Mesendoderm (in vitro differentiated cells): ENCODE results near the gene NKX2-2.

ENCODE experiments used
- DNase-seq: peaks from one replicate; pipeline ENCODE4 v3.0.0; 2013
- H2AK5ac ChIP-seq: 2 replicates; pipeline ENCODE4 v1.6.1; 2013; ENCODE audit warnings: low read length, inconsistent platforms
- H2BK120ac ChIP-seq: 2 replicates; pipeline ENCODE4 v1.6.1; 2013; ENCODE audit warnings: low read depth, mild to moderate bottlenecking, low read length, moderate library complexity, mixed read lengths
- H2BK15ac ChIP-seq: replicated peaks from 2 replicates; pipeline ENCODE4 v1.6.1; 2013; ENCODE audit warnings: low read depth, mild to moderate bottlenecking, moderate library complexity
- H2BK5ac ChIP-seq: 2 replicates; pipeline ENCODE4 v1.6.1; 2013; ENCODE audit warnings: low read length, inconsistent platforms
- H3K18ac ChIP-seq: 2 replicates; pipeline ENCODE4 v1.6.1; 2013; ENCODE audit warnings: mild to moderate bottlenecking, low read length, mixed read lengths
- H3K23ac ChIP-seq: one replicate; pipeline ENCODE4 v1.6.1; 2013; ENCODE audit warnings: low read length
- H3K27ac ChIP-seq: 2 replicates; pipeline ENCODE4 v1.5.1; 2013; ENCODE audit warnings: low read depth, mild to moderate bottlenecking, inconsistent platforms, low read length, moderate library complexity
- H3K27me3 ChIP-seq: 2 replicates; pipeline ENCODE4 v1.6.1; 2013; ENCODE audit warnings: low read length, control low read depth, mild to moderate bottlenecking, inconsistent platforms; ENCODE audit not compliant: insufficient read depth, poor library complexity
- H3K36me3 ChIP-seq: 2 replicates; pipeline ENCODE4 v1.6.1; 2013; ENCODE audit warnings: low read length, inconsistent platforms; ENCODE audit not compliant: control insufficient read depth, insufficient read depth
- H3K4ac ChIP-seq: one replicate; pipeline ENCODE4 v1.6.1; 2013; ENCODE audit warnings: low read depth, mild to moderate bottlenecking, low read length, moderate library complexity
- H3K4me1 ChIP-seq: 2 replicates; pipeline ENCODE4 v1.6.1; 2013; ENCODE audit warnings: low read depth, low read length, inconsistent platforms; ENCODE audit not compliant: control insufficient read depth
- H3K4me2 ChIP-seq: 2 replicates; pipeline ENCODE4 v1.6.1; 2013; ENCODE audit warnings: low read length
- H3K4me3 ChIP-seq: 2 replicates; pipeline ENCODE4 v1.5.1; 2013; ENCODE audit warnings: mild to moderate bottlenecking, low read length
- H3K56ac ChIP-seq: one replicate; pipeline ENCODE4 v1.6.1; 2013; ENCODE audit warnings: low read length
- H3K79me1 ChIP-seq: 2 replicates; pipeline ENCODE4 v1.6.1; 2013; ENCODE audit warnings: low read length, inconsistent platforms
- H3K79me2 ChIP-seq: 2 replicates; pipeline ENCODE4 v1.6.1; 2013; ENCODE audit warnings: mild to moderate bottlenecking, low read length; ENCODE audit not compliant: control insufficient read depth, insufficient read depth
- H3K9ac ChIP-seq: 2 replicates; pipeline ENCODE4 v1.6.1; 2013; ENCODE audit warnings: low read length, inconsistent platforms
- H4K5ac ChIP-seq: one replicate; pipeline ENCODE4 v1.6.1; 2013; ENCODE audit warnings: low read length
- H4K8ac ChIP-seq: one replicate; pipeline ENCODE4 v1.6.1; 2013; ENCODE audit warnings: low read depth, mild to moderate bottlenecking, control low read depth, low read length, moderate library complexity
- WGBS: extraction: QIAGEN DNeasy Blood & Tissue Kit; methylation state at CpG from one replicate; pipeline ENCODE4 v1.1.7; 2013; ENCODE audit warnings: low lambda C conversion rate, missing lambda C conversion rate; ENCODE audit not compliant: insufficient coverage; ENCODE audit errors: extremely low coverage; 5-methylcytosine and 5-hydroxymethylcytosine counted together

NKX2-2 gene

DNA sequence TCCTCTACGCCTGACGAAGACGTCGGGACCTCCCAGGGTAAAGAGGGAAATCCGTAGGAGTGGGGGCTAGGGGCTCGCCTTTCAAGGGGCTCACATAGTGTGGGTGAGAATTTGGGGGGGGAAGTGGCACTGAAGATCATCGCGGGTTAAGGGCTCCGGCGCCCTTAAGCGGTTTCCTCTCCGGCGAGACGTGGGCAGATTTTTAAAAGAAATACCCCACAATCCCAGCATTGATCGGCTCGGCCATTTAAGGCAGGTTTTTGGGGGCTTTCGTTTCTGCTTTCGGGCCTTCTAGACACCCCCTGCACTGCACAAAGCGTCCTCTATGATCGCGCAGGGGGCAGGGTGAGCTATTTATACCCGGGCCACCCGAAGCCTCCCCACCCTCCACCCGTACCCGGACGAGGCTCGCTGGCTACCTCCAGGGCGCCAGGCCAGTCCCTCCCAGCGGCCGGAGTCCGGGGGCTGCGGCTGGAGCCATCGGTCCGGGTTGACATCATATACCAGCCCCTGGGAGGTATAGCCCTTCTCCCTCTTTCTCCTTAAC is 1.2 kb downstream of the NKX2-2 start:
- DNase-seq, result no peak
- Histone ChIP-seq H3K27ac (no peak overlapping the region), H3K9ac (no peak overlapping the region), H3K18ac (no peak overlapping the region), H3K4ac (no peak overlapping the region), H3K4me3 (no peak overlapping the region), H2BK5ac (no peak overlapping the region), H4K5ac (no peak overlapping the region), H3K27me3 (peaks cover 74% of the 10 kb centered on the region), H3K79me2 (no peaks in the 10 kb centered on the region), H2AK5ac (no peak overlapping the region), H3K4me1 (no peaks in the 10 kb centered on the region), H2BK120ac (no peak overlapping the region), H3K4me2 (no peak overlapping the region), H3K23ac (no peak overlapping the region), H3K36me3 (no peaks in the 10 kb centered on the region), H4K8ac (no peak overlapping the region), H3K79me1 (no peaks in the 10 kb centered on the region), H2BK15ac (no peak overlapping the region), H3K56ac (no peak overlapping the region)
- no CpG with 5 or more reads among the region's 34 CpGs for WGBS

DNA sequence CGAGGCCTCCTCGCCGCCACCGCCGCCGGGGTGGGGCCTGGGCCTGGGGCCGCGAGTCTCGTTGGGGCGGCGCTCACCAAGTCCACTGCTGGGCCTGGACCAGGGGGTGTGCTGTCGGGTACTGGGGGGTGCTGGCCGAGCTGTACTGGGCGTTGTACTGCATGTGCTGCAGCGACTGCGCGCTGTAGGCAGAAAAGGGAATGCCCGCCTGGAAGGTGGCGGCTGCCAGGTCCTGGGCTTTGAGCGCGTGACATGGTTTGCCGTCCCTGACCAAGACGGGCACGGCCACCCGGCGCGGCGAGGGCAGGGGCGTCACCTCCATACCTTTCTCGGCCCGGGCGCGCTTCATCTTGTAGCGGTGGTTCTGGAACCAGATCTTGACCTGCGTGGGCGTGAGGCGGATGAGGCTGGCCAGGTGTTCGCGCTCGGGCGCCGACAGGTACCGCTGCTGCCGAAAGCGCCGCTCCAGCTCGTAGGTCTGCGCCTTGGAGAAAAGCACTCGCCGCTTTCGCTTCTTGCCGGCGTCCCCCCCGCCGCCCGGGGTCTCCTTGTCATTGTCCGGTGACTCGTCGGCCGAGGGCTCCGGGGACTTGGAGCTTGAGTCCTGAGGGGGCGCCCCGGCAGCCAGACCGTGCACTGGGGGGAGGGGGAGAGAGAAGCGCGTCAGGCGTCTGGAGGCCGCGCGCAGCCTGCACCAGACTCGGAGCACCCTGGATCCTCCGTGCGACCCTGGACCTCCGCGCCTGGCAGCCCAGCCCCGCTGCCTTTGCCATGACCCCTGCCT is 1.8 kb downstream of the NKX2-2 start:
- no peaks in the 10 kb centered on the region for H3K79me2 ChIP-seq
- no peak overlapping the region for H3K4ac ChIP-seq
- H4K8ac ChIP-seq, result no peak overlapping the region
- no peak overlapping the region for H3K4me3 ChIP-seq
- no peaks in the 10 kb centered on the region for H3K36me3 ChIP-seq
- H3K27me3 ChIP-seq, result peaks cover 74% of the 10 kb centered on the region
- peak overlapping the region; percentile 56 for H3K56ac ChIP-seq
- peak; percentile 56 for DNase-seq
- H2BK5ac ChIP-seq, result no peak overlapping the region
- no peak overlapping the region for H2AK5ac ChIP-seq
- no peak overlapping the region for H3K18ac ChIP-seq
- H2BK15ac ChIP-seq, result no peak overlapping the region
- peak overlapping the region; percentile 46 for H3K4me2 ChIP-seq
- no peak overlapping the region for H3K9ac ChIP-seq
- no peaks in the 10 kb centered on the region for H3K4me1 ChIP-seq
- H3K23ac ChIP-seq, result peak overlapping the region; percentile 98
- no peaks in the 10 kb centered on the region for H3K79me1 ChIP-seq
- WGBS, result no CpG with 5 or more reads among the region's 76 CpGs
- H2BK120ac ChIP-seq, result no peak overlapping the region
- no peak overlapping the region for H4K5ac ChIP-seq
- no peak overlapping the region for H3K27ac ChIP-seq

DNA sequence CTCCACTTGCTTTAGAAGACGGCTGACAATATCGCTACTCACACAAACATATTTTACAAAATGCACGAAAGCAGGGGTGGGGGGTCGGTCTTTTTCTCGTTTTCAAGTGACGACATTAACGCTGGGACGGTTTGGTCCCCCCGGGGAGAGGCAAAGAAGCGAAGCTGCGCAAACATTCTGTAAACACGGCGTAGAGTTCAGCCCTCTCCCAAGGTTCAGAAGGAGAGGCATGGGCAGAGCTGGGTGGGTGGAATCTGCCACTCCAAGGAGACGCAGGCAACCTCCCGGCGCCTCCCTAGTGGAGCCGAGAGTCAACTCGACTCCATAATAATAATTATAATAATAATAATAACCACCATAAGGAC is 2.4 kb downstream of the NKX2-2 start:
- H3K56ac ChIP-seq, result no peak overlapping the region
- H3K18ac ChIP-seq, result no peak overlapping the region
- peaks cover 74% of the 10 kb centered on the region for H3K27me3 ChIP-seq
- no peak overlapping the region for H3K23ac ChIP-seq
- no peak overlapping the region for H2BK15ac ChIP-seq
- no peaks in the 10 kb centered on the region for H3K36me3 ChIP-seq
- no peak overlapping the region for H3K4me3 ChIP-seq
- H4K5ac ChIP-seq, result no peak overlapping the region
- H3K79me2 ChIP-seq, result no peaks in the 10 kb centered on the region
- no peak overlapping the region for H3K4ac ChIP-seq
- no peaks in the 10 kb centered on the region for H3K79me1 ChIP-seq
- no peak overlapping the region for H3K27ac ChIP-seq
- H3K4me2 ChIP-seq, result no peak overlapping the region
- WGBS, result no CpG with 5 or more reads among the region's 18 CpGs
- no peak overlapping the region for H3K9ac ChIP-seq
- H2BK120ac ChIP-seq, result no peak overlapping the region
- H4K8ac ChIP-seq, result no peak overlapping the region
- no peak overlapping the region for H2BK5ac ChIP-seq
- DNase-seq, result no peak
- H2AK5ac ChIP-seq, result no peak overlapping the region
- H3K4me1 ChIP-seq, result no peaks in the 10 kb centered on the region

DNA sequence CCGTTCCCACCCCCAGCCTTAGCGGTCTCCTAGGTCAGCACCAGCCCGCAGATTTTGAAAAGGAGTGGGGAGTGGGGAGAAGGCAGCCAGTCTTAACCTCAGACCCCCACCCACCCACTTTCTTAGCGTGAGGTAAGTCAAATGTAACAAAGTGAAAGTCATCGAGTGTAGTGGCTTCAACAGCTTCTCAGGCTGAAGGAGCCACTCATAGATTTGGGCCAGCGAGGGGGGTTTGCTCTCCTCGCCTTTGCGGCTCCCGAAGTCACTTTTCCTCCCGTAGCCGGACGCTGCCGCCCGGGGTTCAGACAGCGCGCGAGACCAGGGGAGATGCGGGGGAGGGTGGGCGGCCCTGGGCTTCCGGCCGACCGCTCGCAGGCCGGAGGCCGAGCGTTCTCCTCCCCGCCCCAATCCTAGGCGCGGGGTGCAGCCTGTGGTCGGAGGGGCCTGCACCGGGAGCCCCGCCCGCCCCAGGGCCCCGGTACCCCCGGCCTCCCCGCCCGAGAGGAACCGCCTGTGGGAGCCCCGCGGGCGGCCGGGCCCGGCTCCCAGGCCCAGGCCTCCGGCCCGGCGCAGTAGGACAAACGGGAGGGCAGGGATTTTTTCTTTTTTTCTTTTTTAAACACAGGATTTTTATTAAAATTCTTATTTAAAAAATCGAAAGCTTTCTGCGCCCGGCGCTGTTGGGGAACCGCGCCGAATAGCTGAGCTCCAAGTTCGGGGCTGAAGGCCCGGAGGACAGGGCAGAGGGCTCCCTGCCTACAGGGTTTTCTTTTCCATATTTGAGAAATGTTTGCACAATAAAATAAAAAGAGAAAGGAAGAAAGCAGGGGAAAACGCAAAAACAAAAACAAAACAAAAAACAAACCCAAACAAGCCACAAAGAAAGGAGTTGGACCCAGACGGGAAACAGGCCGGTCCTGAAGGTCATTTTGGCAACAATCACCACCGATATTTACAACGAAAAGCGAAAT is 3.2 kb downstream of the NKX2-2 start:
- no peak overlapping the region for H4K5ac ChIP-seq
- H2BK120ac ChIP-seq, result no peak overlapping the region
- peak overlapping the region; percentile 30 for H3K4me2 ChIP-seq
- no peak overlapping the region for H2BK15ac ChIP-seq
- no peak overlapping the region for H3K23ac ChIP-seq
- no peak overlapping the region for H2BK5ac ChIP-seq
- peak overlapping the region; percentile 81 for H3K18ac ChIP-seq
- H3K27ac ChIP-seq, result no peak overlapping the region
- no peak overlapping the region for H4K8ac ChIP-seq
- no peak overlapping the region for H3K4me3 ChIP-seq
- H3K4me1 ChIP-seq, result no peaks in the 10 kb centered on the region
- H3K56ac ChIP-seq, result peak overlapping the region; percentile 5
- H2AK5ac ChIP-seq, result no peak overlapping the region
- DNase-seq, result peak; percentile 50
- no CpG with 5 or more reads among the region's 62 CpGs for WGBS
- H3K79me2 ChIP-seq, result no peaks in the 10 kb centered on the region
- H3K27me3 ChIP-seq, result peaks cover 66% of the 10 kb centered on the region
- H3K36me3 ChIP-seq, result no peaks in the 10 kb centered on the region
- H3K79me1 ChIP-seq, result no peaks in the 10 kb centered on the region
- H3K4ac ChIP-seq, result no peak overlapping the region
- H3K9ac ChIP-seq, result no peak overlapping the region

DNA sequence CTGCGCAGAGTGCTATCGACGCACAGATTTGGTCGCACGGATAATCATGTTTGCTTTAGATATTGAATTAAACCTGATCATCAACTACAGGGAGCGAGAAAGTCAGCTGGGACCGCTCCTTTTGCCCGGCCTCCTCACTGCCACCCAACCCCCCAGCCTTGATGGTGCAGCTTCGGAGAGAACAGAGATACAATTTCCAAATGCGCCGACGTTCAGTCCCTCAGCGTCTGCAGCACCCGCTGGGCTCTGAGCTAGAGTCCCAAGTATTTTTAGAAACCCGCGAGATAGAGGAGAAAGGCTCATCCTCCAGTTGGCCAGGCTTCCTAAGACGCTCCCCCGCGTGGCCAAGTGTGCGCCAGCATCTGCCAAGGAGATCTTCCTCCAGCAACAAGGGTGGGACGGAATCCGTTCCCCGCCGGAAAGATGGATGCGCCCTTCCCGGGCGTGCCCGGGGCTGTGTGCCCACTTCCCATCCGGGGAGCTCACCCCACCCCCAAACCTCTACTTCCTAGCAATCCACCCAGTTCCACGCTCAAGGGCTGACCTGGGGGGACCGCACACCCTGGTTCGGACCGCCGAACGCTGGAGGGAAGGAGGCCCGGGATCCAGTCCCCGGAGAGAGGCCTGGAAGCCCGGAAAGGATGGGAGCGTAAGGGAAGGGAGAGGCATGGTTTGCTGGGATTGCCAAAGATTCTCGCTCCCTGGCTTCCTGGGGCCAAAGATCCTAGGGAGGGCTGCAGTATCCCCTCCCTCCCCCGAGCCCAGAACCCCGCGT is 4.1 kb downstream of the NKX2-2 start:
- Histone ChIP-seq H2BK15ac (no peak overlapping the region), H3K79me2 (no peaks in the 10 kb centered on the region), H3K4me3 (no peak overlapping the region), H4K5ac (no peak overlapping the region), H3K4me1 (no peaks in the 10 kb centered on the region), H3K27me3 (peaks cover 65% of the 10 kb centered on the region), H2BK120ac (no peak overlapping the region), H2BK5ac (no peak overlapping the region), H2AK5ac (no peak overlapping the region), H4K8ac (no peak overlapping the region), H3K79me1 (no peaks in the 10 kb centered on the region), H3K56ac (peak overlapping the region; percentile 5), H3K36me3 (no peaks in the 10 kb centered on the region), H3K27ac (no peak overlapping the region), H3K18ac (no peak overlapping the region), H3K9ac (no peak overlapping the region), H3K23ac (no peak overlapping the region), H3K4ac (no peak overlapping the region), H3K4me2 (peak overlapping the region; percentile 62)
- peak; percentile 74 for DNase-seq
- no CpG with 5 or more reads among the region's 43 CpGs for WGBS
